ENCODE results near the gene SOHLH1.

SOHLH1 gene

GRCh38 chr9:135729480-135729879 lies 30.2 kb upstream of the SOHLH1 start:
- H3K79me2 ChIP-seq (ENCODE audit: control insufficient read depth, low read length) = no peaks in the 10 kb centered on the region
- H3K4me1 ChIP-seq (ENCODE audit: control insufficient read depth, low read length) = no peaks in the 10 kb centered on the region
- no peaks in the 10 kb centered on the region; the same call in 1 of the 2 replicates for H4K20me1 ChIP-seq (ENCODE audit: control insufficient read depth, insufficient read depth, low read depth, low read length)
- H3K36me3 ChIP-seq (ENCODE audit: control insufficient read depth, low read length) = no peaks in the 10 kb centered on the region
- no peaks in the 10 kb centered on the region for H3K27me3 ChIP-seq (ENCODE audit: control insufficient read depth, low read length)
- peaks cover 5% of the 10 kb centered on the region; the same call in 1 of the 2 replicates for H3K9me3 ChIP-seq (ENCODE audit: control insufficient read depth, insufficient read depth, low read length)
- TF ChIP-seq EZH2phosphoT487 (IDR thresholded peaks at IDR 0.05; ENCODE audit: borderline replicate concordance, low read length) = no peak
- TF ChIP-seq CTCF (IDR thresholded peaks at IDR 0.05; ENCODE audit: low read depth, low read length, poor library complexity, severe bottlenecking) = no peak
- no peak overlapping the region for H3K4me2 ChIP-seq (ENCODE audit: low read length)
- no peak overlapping the region for H3K27ac ChIP-seq (ENCODE audit: low read depth, low read length)
- no peak overlapping the region for H3K4me3 ChIP-seq (ENCODE audit: low read length)
- no peaks in the 10 kb centered on the region for H3K9me2 ChIP-seq (replicated peaks; ENCODE audit: control insufficient read depth, low read length)
- H3F3A ChIP-seq (ENCODE audit: control insufficient read depth, insufficient read depth) = no peaks in the 10 kb centered on the region

- Histone ChIP-seq H3K4me1 (ENCODE audit: control insufficient read depth, low read length) (no peaks in the 10 kb centered on the region), H3F3A (ENCODE audit: control insufficient read depth, insufficient read depth) (no peaks in the 10 kb centered on the region), H3K27me3 (ENCODE audit: control insufficient read depth, low read length) (no peaks in the 10 kb centered on the region), H3K79me2 (ENCODE audit: control insufficient read depth, low read length) (no peaks in the 10 kb centered on the region), H3K4me3 (ENCODE audit: low read length) (no peak overlapping the region), H3K9me3 (ENCODE audit: control insufficient read depth, insufficient read depth, low read length) (no peaks in the 10 kb centered on the region; the same call in 1 of the 2 replicates), H4K20me1 (ENCODE audit: control insufficient read depth, insufficient read depth, low read depth, low read length) (no peaks in the 10 kb centered on the region; the same call in 1 of the 2 replicates), H3K36me3 (ENCODE audit: control insufficient read depth, low read length) (no peaks in the 10 kb centered on the region), H3K9me2 (replicated peaks; ENCODE audit: control insufficient read depth, low read length) (no peaks in the 10 kb centered on the region), H3K27ac (ENCODE audit: low read depth, low read length) (no peak overlapping the region), H3K4me2 (ENCODE audit: low read length) (no peak overlapping the region)
- TF ChIP-seq CTCF (IDR thresholded peaks at IDR 0.05; ENCODE audit: low read depth, low read length, poor library complexity, severe bottlenecking) = no peak
Measured at GRCh38 chr9:135728436-135729110, 29.3 kb upstream of the SOHLH1 start.

GRCh38 chr9:135727257-135727875 lies 28.1 kb upstream of the SOHLH1 start:
- H3K36me3 ChIP-seq (ENCODE audit: control insufficient read depth, low read length) = no peaks in the 10 kb centered on the region
- H3K9me2 ChIP-seq (replicated peaks; ENCODE audit: control insufficient read depth, low read length) = no peaks in the 10 kb centered on the region
- no peak overlapping the region for H3K4me3 ChIP-seq (ENCODE audit: low read length)
- H3K4me2 ChIP-seq (ENCODE audit: low read length) = no peak overlapping the region
- no peaks in the 10 kb centered on the region; the same call in 1 of the 2 replicates for H4K20me1 ChIP-seq (ENCODE audit: control insufficient read depth, insufficient read depth, low read depth, low read length)
- H3K4me1 ChIP-seq (ENCODE audit: control insufficient read depth, low read length) = no peaks in the 10 kb centered on the region
- no peaks in the 10 kb centered on the region; the same call in 1 of the 2 replicates for H3K9me3 ChIP-seq (ENCODE audit: control insufficient read depth, insufficient read depth, low read length)
- H3K27ac ChIP-seq (ENCODE audit: low read depth, low read length) = no peak overlapping the region
- no peak for TF ChIP-seq EZH2phosphoT487 (IDR thresholded peaks at IDR 0.05; ENCODE audit: borderline replicate concordance, low read length)
- TF ChIP-seq CTCF (IDR thresholded peaks at IDR 0.05; ENCODE audit: low read depth, low read length, poor library complexity, severe bottlenecking) = no peak
- no peaks in the 10 kb centered on the region for H3F3A ChIP-seq (ENCODE audit: control insufficient read depth, insufficient read depth)
- no peaks in the 10 kb centered on the region for H3K79me2 ChIP-seq (ENCODE audit: control insufficient read depth, low read length)
- H3K27me3 ChIP-seq (ENCODE audit: control insufficient read depth, low read length) = no peaks in the 10 kb centered on the region

Data from DOHH2 (cell line).